GM23338 (cell line): ENCODE measurements around the gene NDUFB2. TPM values are rescaled to one million over a fixed set of nuclear protein-coding genes. Genes with fewer than 3 reads are reported as not detected.

Source experiments
- ATAC-seq: fragments of 200-7000 bp; cut with Tn5 transposase; 3 replicates; pipeline ENCODE4 v1.9.1; 2020
- DNase-seq: peaks from one replicate; pipeline ENCODE4 v3.0.0-alpha.2; 2015; ENCODE audit warnings: low spot score
- H2AFZ ChIP-seq: fragments of 200-600 bp; sonication (generic); 2 replicates; pipeline ENCODE4 v1.8.0; 2016; ENCODE audit warnings: antibody characterized with exemption, mild to moderate bottlenecking, moderate library complexity
- H3F3A ChIP-seq: fragments of 200-600 bp; sonication (generic); replicated peaks from 2 replicates; pipeline ENCODE4 v1.8.0; 2017; ENCODE audit warnings: antibody characterized with exemption, mixed run types, low read depth
- H3K27ac ChIP-seq: fragments of 200-600 bp; sonication (generic); 2 replicates; pipeline ENCODE4 v1.6.1; 2016; ENCODE audit warnings: low read depth
- H3K27me3 ChIP-seq: fragments of 200-600 bp; sonication (generic); 2 replicates; pipeline ENCODE4 v1.8.0; 2016; ENCODE audit warnings: mild to moderate bottlenecking, mixed run types, moderate library complexity; ENCODE audit not compliant: insufficient read depth
- H3K36me3 ChIP-seq: fragments of 200-600 bp; sonication (generic); 2 replicates; pipeline ENCODE4 v1.8.0; 2016; ENCODE audit warnings: mild to moderate bottlenecking; ENCODE audit not compliant: insufficient read depth
- H3K4me1 ChIP-seq: fragments of 200-600 bp; sonication (generic); 2 replicates; pipeline ENCODE4 v1.8.0; 2016; ENCODE audit warnings: mild to moderate bottlenecking, moderate library complexity; ENCODE audit not compliant: insufficient read depth
- H3K4me2 ChIP-seq: fragments of 200-600 bp; sonication (generic); 2 replicates; pipeline ENCODE4 v1.7.1; 2017; ENCODE audit warnings: mixed run types
- H3K4me3 ChIP-seq: fragments of 200-600 bp; sonication (generic); 2 replicates; pipeline ENCODE4 v1.6.1; 2016; ENCODE audit warnings: mixed run types
- H3K79me2 ChIP-seq: fragments of 200-600 bp; sonication (generic); replicated peaks from 2 replicates; pipeline ENCODE4 v1.8.0; 2017; ENCODE audit warnings: mild to moderate bottlenecking; ENCODE audit not compliant: insufficient read depth
- H3K9me2 ChIP-seq: fragments of 200-600 bp; sonication (generic); 2 replicates; pipeline ENCODE4 v1.8.0; 2017; ENCODE audit not compliant: insufficient read depth
- H4K20me1 ChIP-seq: fragments of 200-600 bp; sonication (generic); replicated peaks from 2 replicates; pipeline ENCODE4 v1.8.0; 2017; ENCODE audit warnings: mild to moderate bottlenecking; ENCODE audit not compliant: insufficient read depth
- H3K27ac Mint-ChIP-seq: 2 replicates; pipeline ENCODE4 v1.8.0; 2020; ENCODE audit warnings: inconsistent platforms, mild to moderate bottlenecking, moderate library complexity, mixed read lengths
- H3K27me3 Mint-ChIP-seq: 3 replicates; pipeline ENCODE4 v1.8.0; 2022; ENCODE audit warnings: low read depth, mild to moderate bottlenecking, moderate library complexity, mixed read lengths, inconsistent platforms; ENCODE audit not compliant: insufficient read depth, poor library complexity
- H3K36me3 Mint-ChIP-seq: 3 replicates; pipeline ENCODE4 v1.8.0; 2021; ENCODE audit warnings: low read depth, mild to moderate bottlenecking, inconsistent platforms, moderate library complexity, mixed read lengths
- H3K4me1 Mint-ChIP-seq: 3 replicates; pipeline ENCODE4 v1.8.0; 2020; ENCODE audit warnings: mild to moderate bottlenecking, inconsistent platforms, mixed read lengths
- H3K4me3 Mint-ChIP-seq: 3 replicates; pipeline ENCODE4 v1.8.0; 2021; ENCODE audit warnings: moderate library complexity, mild to moderate bottlenecking, inconsistent platforms, mixed read lengths
- H3K9me3 Mint-ChIP-seq: 3 replicates; pipeline ENCODE4 v1.8.0; 2020; ENCODE audit warnings: moderate library complexity, mild to moderate bottlenecking, inconsistent platforms, mixed read lengths
- CREB1 ChIP-seq: fragments of 250-450 bp; sonication (Bioruptor Pico); IDR thresholded peaks from 2 replicates; pipeline ENCODE4 v1.5.0; 2020; ENCODE audit warnings: low read depth, mild to moderate bottlenecking, moderate library complexity
- CTCF ChIP-seq, 2 experiments: fragments of 200-600 bp in 1 of 2; sonication (generic) in 1 of 2; conservative IDR thresholded peaks; 2 replicates each; pipeline versions ENCODE4 v1.5.1 to v1.6.1; 2016 to 2017; ENCODE audit warnings: antibody characterized with exemption in 2 of 2, low read depth in 2 of 2, mild to moderate bottlenecking in 2 of 2, moderate library complexity in 1 of 2
- EZH2phosphoT487 ChIP-seq: fragments of 200-600 bp; sonication (generic); IDR thresholded peaks from one replicate; pipeline ENCODE4 v1.8.1; 2018; ENCODE audit warnings: antibody characterized with exemption; ENCODE audit not compliant: unreplicated experiment
- JUNB ChIP-seq: IDR thresholded peaks from one replicate; pipeline ENCODE4 v1.6.1; 2016; ENCODE audit warnings: antibody characterized with exemption; ENCODE audit not compliant: unreplicated experiment
- REST ChIP-seq: IDR thresholded peaks from one replicate; pipeline ENCODE4 v1.6.1; 2018; ENCODE audit warnings: antibody characterized with exemption; ENCODE audit not compliant: unreplicated experiment
- STAT1 ChIP-seq: IDR thresholded peaks from one replicate; pipeline ENCODE4 v1.6.1; 2016; ENCODE audit warnings: antibody characterized with exemption; ENCODE audit not compliant: unreplicated experiment
- polyA plus RNA-seq: library from polyadenylated mRNA; unstranded; fragments of >200 nt; fragmentation: Nextera tagmentation; extraction: Ambion mirVana; gene quantifications from 2 replicates; pipeline ENCODE4 v1.2.1, GENCODE V29; 2016
- total RNA-seq: library from RNA; depleted of rRNA; stranded (reverse); fragments of >200 nt; shearing (Covaris generic); gene quantifications from 2 replicates; pipeline ENCODE4 v1.2.3, GENCODE V29; 2014
- TF ChIP-seq, protein P1 (sequence below): fragments of 250-450 bp; sonication (Bioruptor Pico); IDR thresholded peaks from 2 replicates; pipeline ENCODE4 v1.5.0; 2020; ENCODE audit warnings: mild to moderate bottlenecking, moderate library complexity

The NDUFB2 gene
- total and polyA plus RNA-seq, 2 experiments from 2014 or later = 306 to 382 TPM

DNA sequence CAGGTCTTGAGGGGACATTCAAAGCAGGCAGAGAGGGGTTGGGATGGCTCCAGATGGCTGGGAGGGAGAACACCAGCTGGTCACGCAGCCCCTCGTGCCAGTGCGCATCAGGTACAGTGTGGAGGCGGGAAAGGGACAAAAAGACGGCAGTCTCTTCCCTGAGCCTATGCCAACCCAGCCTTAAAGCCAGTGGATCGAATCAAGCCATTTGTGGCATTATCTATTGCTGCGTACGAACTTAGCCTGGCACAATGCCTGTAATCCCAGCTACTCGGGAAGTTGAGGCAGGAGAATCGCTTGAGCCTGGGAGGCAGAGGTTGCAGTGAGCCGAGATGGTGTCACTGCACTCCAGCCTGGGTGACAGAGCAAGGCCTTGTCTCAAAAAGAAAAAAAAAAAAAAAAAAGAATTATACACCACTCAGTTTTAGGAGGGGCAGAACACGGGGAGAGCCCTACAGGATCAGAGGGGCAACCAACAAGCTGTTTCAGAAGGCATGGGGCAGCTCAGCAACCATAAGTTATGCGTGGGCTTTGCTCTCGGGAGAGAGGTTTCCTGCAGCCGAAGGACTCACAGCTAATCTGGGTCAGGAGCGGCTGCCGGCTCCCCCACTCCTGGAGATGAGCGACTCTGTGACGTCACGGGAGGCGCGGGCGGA is 356 bp upstream of the NDUFB2 start:
- no peak for TF ChIP-seq JUNB
- TF ChIP-seq CREB1 (CRISPR knock-in tag) = peak; percentile 99
- H3K79me2 ChIP-seq = peaks cover 39% of the 10 kb centered on the region
- H3K4me1 ChIP-seq = no peaks in the 10 kb centered on the region; the same call in 1 of the 2 replicates
- H3K4me3 ChIP-seq = peak overlapping the region; percentile 91
- 0 out of 2 replicates have a peak, but pooled peaks cover 3% of the 10 kb centered on the region for H3F3A ChIP-seq
- peak overlapping the region; percentile 94 for H3K27ac Mint-ChIP-seq
- peaks cover 21% of the 10 kb centered on the region for H3K27me3 Mint-ChIP-seq
- H2AFZ ChIP-seq = peak overlapping the region; percentile 96
- H3K4me3 Mint-ChIP-seq = peak overlapping the region; percentile 95
- H3K4me1 Mint-ChIP-seq = peaks cover 17% of the 10 kb centered on the region
- peaks cover 3% of the 10 kb centered on the region; the same call in 1 of the 3 replicates for H3K36me3 Mint-ChIP-seq
- H3K36me3 ChIP-seq = no peaks in the 10 kb centered on the region
- H3K9me2 ChIP-seq = no peaks in the 10 kb centered on the region
- H3K4me2 ChIP-seq = peak overlapping the region; percentile 82
- peaks cover 5% of the 10 kb centered on the region for H4K20me1 ChIP-seq
- H3K27ac ChIP-seq = peak overlapping the region; percentile 84; the same call in 1 of the 2 replicates
- H3K27me3 ChIP-seq = no peaks in the 10 kb centered on the region
- H3K9me3 Mint-ChIP-seq = no peaks in the 10 kb centered on the region; the same call in 2 of the 3 replicates
- DNase-seq (peak; percentile 97), ATAC-seq (no peak; the same call in 2 of the 3 replicates)

DNA sequence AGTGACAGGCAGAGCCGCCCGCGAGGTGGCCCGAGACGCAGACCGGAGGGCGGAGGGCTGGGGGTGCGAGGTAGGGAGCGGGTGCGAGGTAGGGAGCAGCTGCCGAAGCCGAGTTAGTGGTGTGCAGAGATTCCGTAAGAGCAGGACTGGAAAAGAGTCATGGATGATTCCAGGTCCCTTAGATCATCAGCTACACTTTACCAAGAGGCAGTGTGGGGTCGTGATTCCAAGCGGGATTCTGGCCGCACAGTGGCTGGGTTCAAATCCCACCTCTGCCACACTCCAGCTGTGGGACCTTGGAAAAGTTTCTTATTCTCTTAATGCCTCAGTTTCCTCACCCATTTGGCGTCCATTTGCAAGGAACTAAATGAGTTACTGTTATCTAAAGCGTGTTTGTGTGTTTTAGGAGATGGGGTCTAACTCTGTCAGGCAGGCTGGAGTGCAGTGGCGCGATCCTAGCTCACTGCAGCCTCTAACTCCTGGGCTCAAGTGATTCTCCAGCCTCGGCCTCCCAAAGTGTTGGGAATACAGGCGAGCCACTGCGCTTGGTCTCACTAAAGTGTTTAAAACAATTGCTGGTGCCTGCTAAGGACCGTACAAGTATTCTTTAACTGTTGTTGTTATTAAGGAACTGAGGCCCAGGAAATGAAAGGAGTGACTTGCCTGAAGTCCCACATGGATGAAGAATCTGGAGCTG is 1.1 kb downstream of the NDUFB2 start:
- Mint-ChIP-seq H3K36me3 (peaks cover under 1% of the 10 kb centered on the region; the same call in 2 of the 3 replicates), H3K27ac (peak overlapping the region; percentile 94; the same call in 1 of the 2 replicates), H3K9me3 (no peaks in the 10 kb centered on the region; the same call in 2 of the 3 replicates), H3K4me3 (peak overlapping the region; percentile 95), H3K27me3 (peaks cover 18% of the 10 kb centered on the region), H3K4me1 (peaks cover 17% of the 10 kb centered on the region)
- Histone ChIP-seq H3K36me3 (no peaks in the 10 kb centered on the region), H3K4me3 (peak overlapping the region; percentile 91), H3F3A (0 out of 2 replicates have a peak, but pooled peaks cover 3% of the 10 kb centered on the region), H3K4me1 (no peaks in the 10 kb centered on the region; the same call in 1 of the 2 replicates), H3K27me3 (no peaks in the 10 kb centered on the region), H4K20me1 (peaks cover 14% of the 10 kb centered on the region), H3K79me2 (peaks cover 54% of the 10 kb centered on the region), H2AFZ (peak overlapping the region; percentile 96), H3K27ac (no peak overlapping the region; the same call in 1 of the 2 replicates), H3K9me2 (no peaks in the 10 kb centered on the region), H3K4me2 (peak overlapping the region; percentile 82)
- DNase-seq (no peak), ATAC-seq (no peak)
- no peak for TF ChIP-seq EZH2phosphoT487
- no peak for TF ChIP-seq JUNB
- TF ChIP-seq REST = no peak
- TF ChIP-seq CTCF (conservative IDR thresholded peaks at IDR 0.05; ENCODE audit: low read depth in 2 of 2) = no peak
- TF ChIP-seq, protein P1, sequence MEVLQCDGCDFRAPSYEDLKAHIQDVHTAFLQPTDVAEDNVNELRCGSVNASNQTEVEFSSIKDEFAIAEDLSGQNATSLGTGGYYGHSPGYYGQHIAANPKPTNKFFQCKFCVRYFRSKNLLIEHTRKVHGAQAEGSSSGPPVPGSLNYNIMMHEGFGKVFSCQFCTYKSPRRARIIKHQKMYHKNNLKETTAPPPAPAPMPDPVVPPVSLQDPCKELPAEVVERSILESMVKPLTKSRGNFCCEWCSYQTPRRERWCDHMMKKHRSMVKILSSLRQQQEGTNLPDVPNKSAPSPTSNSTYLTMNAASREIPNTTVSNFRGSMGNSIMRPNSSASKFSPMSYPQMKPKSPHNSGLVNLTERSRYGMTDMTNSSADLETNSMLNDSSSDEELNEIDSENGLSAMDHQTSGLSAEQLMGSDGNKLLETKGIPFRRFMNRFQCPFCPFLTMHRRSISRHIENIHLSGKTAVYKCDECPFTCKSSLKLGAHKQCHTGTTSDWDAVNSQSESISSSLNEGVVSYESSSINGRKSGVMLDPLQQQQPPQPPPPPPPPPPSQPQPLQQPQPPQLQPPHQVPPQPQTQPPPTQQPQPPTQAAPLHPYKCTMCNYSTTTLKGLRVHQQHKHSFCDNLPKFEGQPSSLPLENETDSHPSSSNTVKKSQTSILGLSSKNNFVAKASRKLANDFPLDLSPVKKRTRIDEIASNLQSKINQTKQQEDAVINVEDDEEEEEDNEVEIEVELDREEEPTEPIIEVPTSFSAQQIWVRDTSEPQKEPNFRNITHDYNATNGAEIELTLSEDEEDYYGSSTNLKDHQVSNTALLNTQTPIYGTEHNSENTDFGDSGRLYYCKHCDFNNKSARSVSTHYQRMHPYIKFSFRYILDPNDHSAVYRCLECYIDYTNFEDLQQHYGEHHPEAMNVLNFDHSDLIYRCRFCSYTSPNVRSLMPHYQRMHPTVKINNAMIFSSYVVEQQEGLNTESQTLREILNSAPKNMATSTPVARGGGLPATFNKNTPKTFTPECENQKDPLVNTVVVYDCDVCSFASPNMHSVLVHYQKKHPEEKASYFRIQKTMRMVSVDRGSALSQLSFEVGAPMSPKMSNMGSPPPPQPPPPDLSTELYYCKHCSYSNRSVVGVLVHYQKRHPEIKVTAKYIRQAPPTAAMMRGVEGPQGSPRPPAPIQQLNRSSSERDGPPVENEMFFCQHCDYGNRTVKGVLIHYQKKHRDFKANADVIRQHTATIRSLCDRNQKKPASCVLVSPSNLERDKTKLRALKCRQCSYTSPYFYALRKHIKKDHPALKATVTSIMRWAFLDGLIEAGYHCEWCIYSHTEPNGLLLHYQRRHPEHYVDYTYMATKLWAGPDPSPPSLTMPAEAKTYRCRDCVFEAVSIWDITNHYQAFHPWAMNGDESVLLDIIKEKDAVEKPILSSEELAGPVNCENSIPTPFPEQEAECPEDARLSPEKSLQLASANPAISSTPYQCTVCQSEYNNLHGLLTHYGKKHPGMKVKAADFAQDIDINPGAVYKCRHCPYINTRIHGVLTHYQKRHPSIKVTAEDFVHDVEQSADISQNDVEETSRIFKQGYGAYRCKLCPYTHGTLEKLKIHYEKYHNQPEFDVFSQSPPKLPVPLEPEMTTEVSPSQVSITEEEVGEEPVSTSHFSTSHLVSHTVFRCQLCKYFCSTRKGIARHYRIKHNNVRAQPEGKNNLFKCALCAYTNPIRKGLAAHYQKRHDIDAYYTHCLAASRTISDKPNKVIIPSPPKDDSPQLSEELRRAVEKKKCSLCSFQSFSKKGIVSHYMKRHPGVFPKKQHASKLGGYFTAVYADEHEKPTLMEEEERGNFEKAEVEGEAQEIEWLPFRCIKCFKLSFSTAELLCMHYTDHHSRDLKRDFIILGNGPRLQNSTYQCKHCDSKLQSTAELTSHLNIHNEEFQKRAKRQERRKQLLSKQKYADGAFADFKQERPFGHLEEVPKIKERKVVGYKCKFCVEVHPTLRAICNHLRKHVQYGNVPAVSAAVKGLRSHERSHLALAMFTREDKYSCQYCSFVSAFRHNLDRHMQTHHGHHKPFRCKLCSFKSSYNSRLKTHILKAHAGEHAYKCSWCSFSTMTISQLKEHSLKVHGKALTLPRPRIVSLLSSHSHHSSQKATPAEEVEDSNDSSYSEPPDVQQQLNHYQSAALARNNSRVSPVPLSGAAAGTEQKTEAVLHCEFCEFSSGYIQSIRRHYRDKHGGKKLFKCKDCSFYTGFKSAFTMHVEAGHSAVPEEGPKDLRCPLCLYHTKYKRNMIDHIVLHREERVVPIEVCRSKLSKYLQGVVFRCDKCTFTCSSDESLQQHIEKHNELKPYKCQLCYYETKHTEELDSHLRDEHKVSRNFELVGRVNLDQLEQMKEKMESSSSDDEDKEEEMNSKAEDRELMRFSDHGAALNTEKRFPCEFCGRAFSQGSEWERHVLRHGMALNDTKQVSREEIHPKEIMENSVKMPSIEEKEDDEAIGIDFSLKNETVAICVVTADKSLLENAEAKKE (CRISPR knock-in tag) = no peak
- TF ChIP-seq STAT1 = no peak
